Mucosa of descending colon (tissue), 3 donors: ENCODE results near the gene RNF167. TPM values are rescaled to one million over a fixed set of nuclear protein-coding genes. Genes with fewer than 3 reads are reported as not detected.
A peak's percentile ranks its signal among the peaks of the same experiment; 100 is the strongest.

ENCODE experiments used
- ATAC-seq: fragments of 200-7000 bp; cut with Tn5 transposase; one replicate; pipeline ENCODE4 v1.9.1; 2020; ENCODE audit warnings: mild to moderate bottlenecking, moderate library complexity
- DNase-seq, 3 donors: peaks; one replicate each; pipeline ENCODE4 v3.0.0-alpha.2; 2020
- H3K36me3 ChIP-seq: fragments of 200-600 bp; one replicate; pipeline ENCODE4 v1.8.0; 2021; ENCODE audit warnings: low read depth, mild to moderate bottlenecking
- H3K4me1 ChIP-seq: fragments of 200-600 bp; one replicate; pipeline ENCODE4 v1.8.0; 2021; ENCODE audit warnings: low read depth, mild to moderate bottlenecking
- H3K4me3 ChIP-seq: fragments of 200-600 bp; one replicate; pipeline ENCODE4 v1.8.0; 2021; ENCODE audit warnings: mild to moderate bottlenecking
- H3K9me3 ChIP-seq: fragments of 200-600 bp; one replicate; pipeline ENCODE4 v1.8.0; 2021; ENCODE audit warnings: mild to moderate bottlenecking
- intact Hi-C, 2 donors: fragments of 100-400 bp; cut with DNase I in 1 of 2; cut with micrococcal nuclease in 1 of 2; formaldehyde crosslinking; loops; one replicate each; pipeline versions ENCODE4 v1.11.0 to v1.11.1; 2022; cut with DNase I, micrococcal nuclease
- total RNA-seq, 3 donors: library from RNA; stranded (reverse); fragmentation: NEBNext Ultra II Directional in 2 of 3; extraction: Animal tissue kit (Norgen Biotek cat#: 25700) in 2 of 3; gene quantifications; one replicate each; pipeline versions ENCODE4 v1.2.1 to v1.2.4, GENCODE V29; 2021 to 2023
- TF ChIP-seq, protein P1 (sequence below): fragments of 200-600 bp; IDR thresholded peaks from one replicate; pipeline ENCODE4 v1.8.0; 2022; ENCODE audit warnings: antibody characterized with exemption, mild to moderate bottlenecking
- donor health status: DM: no; HTN: no; CAD: no; lungs with moderate emphysema.
- donor health status: DM: no; HTN: no; CAD: no.
- donor health status: DM: no; HTN: yes; CAD: no.

The RNF167 gene
- total RNA-seq, 3 donors from 2014 or later: 90.8 to 118 (median 114) TPM

DNA sequence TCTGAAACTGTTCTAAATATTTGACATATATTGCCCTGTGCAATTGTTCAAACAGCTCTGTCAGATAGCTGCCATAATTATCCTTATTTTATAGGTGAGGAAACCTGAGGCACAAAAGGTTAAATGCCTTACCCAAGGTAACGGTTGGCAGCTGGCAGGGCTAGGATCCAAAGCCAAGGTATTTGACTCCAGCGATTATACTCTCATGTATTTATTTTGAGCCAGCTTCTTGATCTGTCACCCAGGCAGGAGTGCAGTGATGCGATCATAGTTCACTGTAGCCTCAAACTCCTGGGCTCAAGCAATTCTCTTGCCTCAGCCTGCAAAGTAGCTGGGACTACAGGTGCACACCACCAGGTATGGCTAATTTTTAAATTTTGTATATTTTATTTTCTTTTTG lies 18.0 kb downstream of the RNF167 start:
- H3K36me3 ChIP-seq: no peaks in the 10 kb centered on the region
- intact Hi-C loops: no loop called here
- H3K4me1 ChIP-seq: peaks cover 9% of the 10 kb centered on the region
- no peaks in the 10 kb centered on the region for H3K9me3 ChIP-seq
- no peak for DNase-seq
- ATAC-seq: peak; percentile 30
- TF ChIP-seq, protein P1, sequence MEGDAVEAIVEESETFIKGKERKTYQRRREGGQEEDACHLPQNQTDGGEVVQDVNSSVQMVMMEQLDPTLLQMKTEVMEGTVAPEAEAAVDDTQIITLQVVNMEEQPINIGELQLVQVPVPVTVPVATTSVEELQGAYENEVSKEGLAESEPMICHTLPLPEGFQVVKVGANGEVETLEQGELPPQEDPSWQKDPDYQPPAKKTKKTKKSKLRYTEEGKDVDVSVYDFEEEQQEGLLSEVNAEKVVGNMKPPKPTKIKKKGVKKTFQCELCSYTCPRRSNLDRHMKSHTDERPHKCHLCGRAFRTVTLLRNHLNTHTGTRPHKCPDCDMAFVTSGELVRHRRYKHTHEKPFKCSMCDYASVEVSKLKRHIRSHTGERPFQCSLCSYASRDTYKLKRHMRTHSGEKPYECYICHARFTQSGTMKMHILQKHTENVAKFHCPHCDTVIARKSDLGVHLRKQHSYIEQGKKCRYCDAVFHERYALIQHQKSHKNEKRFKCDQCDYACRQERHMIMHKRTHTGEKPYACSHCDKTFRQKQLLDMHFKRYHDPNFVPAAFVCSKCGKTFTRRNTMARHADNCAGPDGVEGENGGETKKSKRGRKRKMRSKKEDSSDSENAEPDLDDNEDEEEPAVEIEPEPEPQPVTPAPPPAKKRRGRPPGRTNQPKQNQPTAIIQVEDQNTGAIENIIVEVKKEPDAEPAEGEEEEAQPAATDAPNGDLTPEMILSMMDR: no peak
- H3K4me3 ChIP-seq: no peak overlapping the region

DNA sequence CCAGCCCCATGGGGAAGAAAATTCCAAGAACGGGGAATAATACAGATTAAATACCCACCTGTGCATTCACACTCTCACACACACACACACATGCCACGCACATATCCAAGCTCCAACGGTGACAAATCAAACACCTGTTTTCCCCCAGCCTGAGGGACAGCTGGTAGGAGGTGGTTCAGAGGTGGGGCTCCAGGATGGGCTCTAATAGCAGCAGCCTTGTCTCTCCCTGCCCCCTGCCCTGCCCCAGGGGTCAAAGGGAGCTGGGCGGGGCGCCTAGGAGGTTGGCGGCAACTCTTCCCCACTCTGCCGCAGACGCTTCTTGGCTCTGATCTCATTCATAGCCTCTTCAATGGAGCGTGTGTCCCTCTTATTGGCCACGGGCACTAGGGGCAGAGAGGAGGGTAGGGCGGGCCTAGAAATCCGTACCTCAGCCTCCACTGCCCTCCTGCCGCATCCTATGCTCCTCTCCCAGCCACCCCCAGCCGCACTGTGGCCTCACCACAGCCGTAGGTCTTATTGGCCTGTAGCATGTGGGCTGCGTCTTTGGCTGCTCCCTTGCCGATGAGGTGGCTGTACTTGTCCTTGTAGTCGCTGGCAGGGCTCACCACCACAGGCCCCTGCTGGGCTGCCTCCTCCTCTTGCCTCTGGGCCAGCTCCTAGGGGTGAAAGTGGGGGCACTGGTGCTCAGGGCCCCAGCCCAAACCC lies 19.3 kb downstream of the RNF167 start:
- no peaks in the 10 kb centered on the region for H3K9me3 ChIP-seq
- H3K4me1 ChIP-seq: peaks cover 9% of the 10 kb centered on the region
- H3K36me3 ChIP-seq: no peaks in the 10 kb centered on the region
- intact Hi-C loops: no loop called here
- ATAC-seq (peak; percentile 75), DNase-seq (peak in 2 of 3 donors; percentile 19 to 61)
- H3K4me3 ChIP-seq: no peak overlapping the region
- TF ChIP-seq, protein P1: no peak

DNA sequence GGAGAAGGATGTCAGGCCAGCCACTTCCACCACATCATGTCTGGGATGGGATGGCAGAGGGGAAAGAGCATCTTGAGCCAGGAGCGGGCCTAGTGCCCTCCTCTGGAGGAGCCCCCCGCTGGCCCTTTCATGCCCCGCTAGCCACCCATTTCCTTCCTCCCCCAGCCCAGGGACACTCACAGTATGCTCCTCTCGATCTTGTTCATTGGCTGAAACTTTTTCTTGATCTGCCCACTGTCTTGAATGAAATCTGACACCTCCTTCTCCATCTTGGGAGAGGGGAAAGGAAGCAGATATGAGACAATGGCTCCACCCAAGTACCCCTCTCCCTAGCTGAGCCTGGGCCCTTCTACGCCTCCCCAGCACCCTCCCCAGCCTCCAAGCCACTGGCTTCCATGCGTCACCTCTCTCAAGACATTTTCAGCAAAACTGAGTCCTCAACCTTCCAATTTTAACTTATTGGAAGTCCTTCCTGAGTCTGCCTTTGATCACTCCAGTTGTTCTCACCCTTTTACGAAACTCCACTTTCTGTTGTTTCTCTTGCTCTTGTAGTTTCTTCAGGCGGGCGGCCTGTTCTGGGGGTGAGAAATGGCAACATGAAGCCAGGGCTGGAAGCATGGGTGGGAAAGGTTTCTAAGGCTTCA lies 20.3 kb downstream of the RNF167 start:
- no peak overlapping the region for H3K4me3 ChIP-seq
- no peaks in the 10 kb centered on the region for H3K36me3 ChIP-seq
- no peak for ATAC-seq
- no peaks in the 10 kb centered on the region for H3K9me3 ChIP-seq
- intact Hi-C loops: no loop called here
- peaks cover 9% of the 10 kb centered on the region for H3K4me1 ChIP-seq
- TF ChIP-seq, protein P1: no peak
- no peak for DNase-seq

DNA sequence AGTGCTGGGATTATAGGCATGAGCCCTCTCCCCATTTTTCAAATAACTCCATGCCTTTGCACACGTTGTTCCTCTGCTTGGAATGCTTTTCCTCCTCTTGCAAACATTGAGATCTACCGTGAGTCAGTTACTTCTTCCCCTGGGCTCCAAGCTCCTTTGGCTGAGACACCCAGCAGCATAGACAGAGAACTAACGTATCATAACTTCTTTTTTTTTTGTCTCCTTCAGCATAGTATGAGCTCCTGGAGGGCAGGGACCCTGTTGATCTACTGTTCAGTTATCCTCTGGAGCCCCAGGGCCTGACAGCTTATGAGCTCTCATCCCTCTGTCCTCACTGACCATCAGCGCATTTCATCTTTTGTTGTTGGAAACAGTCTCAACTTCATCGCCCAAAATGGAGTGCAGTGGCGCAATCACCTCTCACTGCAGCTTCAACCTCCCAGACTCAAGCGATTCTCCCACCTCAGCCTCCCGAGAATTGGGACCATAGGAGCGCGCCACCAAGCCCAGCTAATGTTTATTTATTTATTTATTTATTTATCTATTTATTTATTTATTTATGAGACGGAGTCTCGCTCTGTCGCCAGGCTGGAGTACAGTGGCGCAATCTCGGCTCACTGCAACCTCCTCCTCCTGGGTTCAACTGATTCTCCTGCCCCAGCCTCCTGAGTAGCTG lies 25.4 kb downstream of the RNF167 start:
- peaks cover 8% of the 10 kb centered on the region for H3K4me1 ChIP-seq
- H3K4me3 ChIP-seq: no peak overlapping the region
- no peaks in the 10 kb centered on the region for H3K9me3 ChIP-seq
- H3K36me3 ChIP-seq: peaks cover 5% of the 10 kb centered on the region
- intact Hi-C loops: no loop called here
- ATAC-seq (no peak), DNase-seq (no peak)
- TF ChIP-seq, protein P1: no peak

DNA sequence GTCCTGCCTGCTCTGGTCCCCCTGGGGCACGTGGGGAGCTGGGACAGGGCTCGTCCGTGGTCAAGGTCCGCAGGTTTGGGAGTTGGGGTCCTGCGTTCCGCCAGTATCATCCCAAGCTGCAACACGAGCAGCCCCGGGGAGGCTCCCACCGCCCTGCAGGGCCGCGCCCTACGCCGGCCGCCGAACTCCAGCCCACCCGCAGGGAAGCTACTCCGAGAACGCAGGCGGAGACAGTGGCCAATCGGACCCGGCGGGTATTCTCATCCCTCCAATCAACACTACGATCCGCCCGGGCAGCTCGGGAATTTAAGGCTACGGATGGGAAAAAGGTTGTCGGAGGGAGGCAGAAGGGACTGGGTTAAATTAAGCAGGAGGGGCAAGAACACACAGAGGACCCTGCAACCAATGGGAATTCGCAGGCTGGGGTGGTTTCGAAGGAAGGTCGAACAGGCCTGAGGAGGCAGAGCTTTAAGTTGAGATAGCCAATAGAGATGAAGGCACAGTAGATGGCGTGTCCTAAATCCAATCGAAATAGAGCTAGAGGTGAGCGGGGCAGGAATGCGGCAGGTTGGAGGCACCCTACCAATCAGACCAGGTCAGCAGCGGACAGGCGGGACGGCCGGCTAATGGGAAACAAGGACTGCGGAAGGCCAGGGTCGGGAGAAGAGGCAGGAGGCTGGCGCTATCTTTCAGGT lies 26.9 kb downstream of the RNF167 start:
- Histone ChIP-seq H3K4me3 (peak overlapping the region; percentile 37), H3K4me1 (peaks cover 8% of the 10 kb centered on the region), H3K36me3 (peaks cover 5% of the 10 kb centered on the region), H3K9me3 (no peaks in the 10 kb centered on the region)
- TF ChIP-seq, protein P1: no peak
- DNase-seq (peak; percentile 96 to 99 (median 96)), ATAC-seq (peak; percentile 88)
- intact Hi-C loops: no loop called here
